ENCODE measurements around the gene MATK.
"Not testable (repeated sequence)": the region's sequence is repeated elsewhere in the genome, so short reads cannot be mapped to it uniquely, and the experiment has no call there.

The MATK gene

GRCh38 chr19:3768748-3769099 is 17.5 kb downstream of the MATK start:
- no peak for TF ChIP-seq ZFX (IDR thresholded peaks at IDR 0.05)
- TF ChIP-seq, protein P1, sequence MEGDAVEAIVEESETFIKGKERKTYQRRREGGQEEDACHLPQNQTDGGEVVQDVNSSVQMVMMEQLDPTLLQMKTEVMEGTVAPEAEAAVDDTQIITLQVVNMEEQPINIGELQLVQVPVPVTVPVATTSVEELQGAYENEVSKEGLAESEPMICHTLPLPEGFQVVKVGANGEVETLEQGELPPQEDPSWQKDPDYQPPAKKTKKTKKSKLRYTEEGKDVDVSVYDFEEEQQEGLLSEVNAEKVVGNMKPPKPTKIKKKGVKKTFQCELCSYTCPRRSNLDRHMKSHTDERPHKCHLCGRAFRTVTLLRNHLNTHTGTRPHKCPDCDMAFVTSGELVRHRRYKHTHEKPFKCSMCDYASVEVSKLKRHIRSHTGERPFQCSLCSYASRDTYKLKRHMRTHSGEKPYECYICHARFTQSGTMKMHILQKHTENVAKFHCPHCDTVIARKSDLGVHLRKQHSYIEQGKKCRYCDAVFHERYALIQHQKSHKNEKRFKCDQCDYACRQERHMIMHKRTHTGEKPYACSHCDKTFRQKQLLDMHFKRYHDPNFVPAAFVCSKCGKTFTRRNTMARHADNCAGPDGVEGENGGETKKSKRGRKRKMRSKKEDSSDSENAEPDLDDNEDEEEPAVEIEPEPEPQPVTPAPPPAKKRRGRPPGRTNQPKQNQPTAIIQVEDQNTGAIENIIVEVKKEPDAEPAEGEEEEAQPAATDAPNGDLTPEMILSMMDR (conservative IDR thresholded peaks at IDR 0.05): no peak
- no peak overlapping the region for H3K27ac ChIP-seq

GRCh38 chr19:3768015-3768747 is 18.0 kb downstream of the MATK start:
- no peak for TF ChIP-seq ZFX (IDR thresholded peaks at IDR 0.05)
- TF ChIP-seq, protein P1 (conservative IDR thresholded peaks at IDR 0.05): no peak
- H3K27ac ChIP-seq: no peak overlapping the region

DNA sequence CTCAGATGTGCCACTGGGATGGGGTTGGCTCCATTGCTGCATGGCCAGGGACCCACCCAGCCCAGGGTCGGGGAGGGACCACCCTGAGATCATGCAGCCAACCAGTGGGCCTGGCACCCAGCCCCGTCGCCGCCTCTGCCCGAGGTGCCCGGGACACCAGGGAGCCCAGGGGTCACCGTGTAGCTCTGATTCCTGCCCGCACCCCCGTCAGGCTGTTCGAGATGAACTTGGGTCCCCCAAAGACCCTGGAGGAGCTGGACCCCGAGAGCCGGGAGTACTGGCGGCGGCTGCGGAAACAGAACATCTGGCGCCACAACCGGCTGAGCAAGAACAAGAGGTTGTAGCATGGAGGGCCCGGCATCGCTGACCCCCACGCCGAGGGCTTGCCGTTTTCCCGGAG is 19.1 kb downstream of the MATK start:
- TF ChIP-seq, protein P1 (conservative IDR thresholded peaks at IDR 0.05): no peak
- TF ChIP-seq ZFX (IDR thresholded peaks at IDR 0.05): no peak
- no peak overlapping the region for H3K27ac ChIP-seq

GRCh38 chr19:3766520-3766919 is 19.7 kb downstream of the MATK start:
- TF ChIP-seq ZFX (IDR thresholded peaks at IDR 0.05): no peak
- TF ChIP-seq, protein P1 (conservative IDR thresholded peaks at IDR 0.05): no peak
- H3K27ac ChIP-seq: no peak overlapping the region

- H3K27ac ChIP-seq: not testable (repeated sequence)
Observed at GRCh38 chr19:3765757-3766156, 20.4 kb downstream of the MATK start.

DNA sequence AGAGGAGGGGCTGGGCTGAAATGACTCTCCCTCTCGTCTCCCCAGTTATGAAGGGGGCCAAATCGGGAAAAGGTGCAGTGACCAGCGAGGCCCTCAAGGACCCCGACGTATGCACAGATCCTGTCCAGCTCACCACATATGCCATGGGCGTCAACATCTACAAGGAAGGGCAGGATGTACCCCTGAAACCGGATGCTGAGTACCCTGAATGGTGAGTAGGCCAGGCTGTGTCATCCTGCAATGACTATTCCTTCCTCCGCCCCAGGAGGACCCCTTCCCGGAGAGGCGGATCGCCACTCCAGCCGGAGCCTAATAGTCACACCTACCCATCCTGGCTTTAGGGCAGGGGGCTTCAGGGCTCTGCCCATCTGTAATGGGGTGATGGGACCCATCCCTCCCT is 21.1 kb downstream of the MATK start:
- TF ChIP-seq, protein P1 (conservative IDR thresholded peaks at IDR 0.05): no peak
- TF ChIP-seq ZFX (IDR thresholded peaks at IDR 0.05): no peak
- no peak overlapping the region for H3K27ac ChIP-seq

DNA sequence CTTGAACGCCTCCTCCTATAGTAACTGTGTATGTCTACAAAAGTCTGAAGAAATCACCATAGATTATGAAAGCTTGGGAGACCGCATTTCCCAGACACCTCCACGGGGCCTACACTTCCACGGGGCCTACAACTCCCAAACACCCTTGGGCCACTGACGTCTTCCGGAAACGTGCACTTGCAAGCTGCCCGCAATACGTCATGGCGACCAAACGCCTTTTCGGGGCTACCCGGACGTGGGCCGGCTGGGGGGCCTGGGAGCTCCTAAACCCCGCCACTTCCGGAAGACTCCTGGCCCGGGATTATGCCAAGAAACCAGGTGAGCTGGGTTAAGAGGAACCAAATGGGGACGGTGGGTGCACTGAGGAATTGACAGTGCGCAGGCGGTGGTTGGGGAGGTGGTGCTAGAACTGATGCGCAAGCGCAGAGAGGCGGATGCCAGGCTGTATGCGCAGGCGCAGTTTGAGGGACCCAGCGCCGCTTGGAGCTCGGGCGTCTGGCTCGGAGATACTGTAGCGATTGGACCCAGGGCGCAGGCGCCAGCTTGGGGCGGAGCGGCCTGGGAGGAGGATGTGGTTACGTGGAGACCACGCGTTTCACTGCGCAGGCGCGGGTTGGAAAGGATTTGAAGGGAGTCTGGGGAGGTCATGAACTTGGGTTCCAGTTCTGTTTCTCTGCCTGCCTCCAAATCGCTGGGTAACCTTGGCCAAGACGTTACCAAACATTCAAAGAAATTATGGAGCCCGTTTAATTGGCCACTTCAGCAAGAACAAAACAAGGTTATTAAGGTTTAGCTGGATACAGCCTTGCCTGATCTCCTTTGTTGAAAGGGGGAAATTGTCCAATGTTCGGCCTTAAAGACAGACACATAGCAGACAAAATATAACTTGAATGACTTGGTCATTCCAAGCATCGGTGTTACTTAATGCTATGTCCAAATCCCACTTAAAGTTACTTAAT is 23.4 kb downstream of the MATK start, which contains the start of gene MRPL54:
MRPL54 (plus strand) TSS at position 182 of the 959 bp plus-strand sequence; CDS start at position 201, 19 bp downstream.
- peak within 1 kb of the TSS; percentile 95 for H3K27ac ChIP-seq
- TF ChIP-seq ZFX (IDR thresholded peaks at IDR 0.05): no peak
- TF ChIP-seq, protein P1 (conservative IDR thresholded peaks at IDR 0.05): no peak

All from C4-2B (cell line).